Activated CD4-positive, alpha-beta T cell treated with anti-CD3 and anti-CD28 coated beads for 36 hours (primary cell): Measurements from ENCODE around the gene MLLT1. TPM values are rescaled to one million over a fixed set of nuclear protein-coding genes. Genes with fewer than 3 reads are reported as not detected.

Experiments used
- total RNA-seq, 2 experiments: library from RNA; stranded (reverse); gene quantifications; one replicate each; pipeline ENCODE4 v1.2.3, GENCODE V29; 2021

The MLLT1 gene
- total RNA-seq, 2 experiments from 2014 or later: 45.0 to 46.6 TPM

Other genes starting within 250 kb of the MLLT1 start
- 1 to 10 TPM; 8.6 to 8.9 TPM for gene RFX2, start 169.5 kb downstream of the MLLT1 start, total RNA-seq
- not detected for gene ACSBG2, start 144.3 kb downstream of the MLLT1 start, total RNA-seq
- gene ACER1, start 53.6 kb upstream of the MLLT1 start, total RNA-seq: not detected
- gene CLPP, start 81.6 kb upstream of the MLLT1 start, total RNA-seq: 100 to 1,000 TPM; 197 to 245 TPM
- 10 to 100 TPM; 22.8 to 44.7 TPM for gene ALKBH7, start 92.8 kb upstream of the MLLT1 start, total RNA-seq
- gene PSPN, start 96.0 kb upstream of the MLLT1 start, total RNA-seq: 1 to 10 TPM; 1.4 to 1.8 TPM
- 10 to 100 TPM; 60.9 to 78.5 TPM for gene GTF2F1, start 113.2 kb upstream of the MLLT1 start, total RNA-seq
- 100 to 1,000 TPM; 363 to 380 TPM for gene KHSRP, start 144.8 kb upstream of the MLLT1 start, total RNA-seq
- under 1 TPM; 0.46 to 0.64 TPM for gene SLC25A41, start 153.8 kb upstream of the MLLT1 start, total RNA-seq
- 10 to 100 TPM; 18.6 to 19.2 TPM for gene SLC25A23, start 179.8 kb upstream of the MLLT1 start, total RNA-seq
- gene CRB3, start 184.3 kb upstream of the MLLT1 start, total RNA-seq: 1 to 10 TPM; 1.2 to 1.8 TPM
- gene DENND1C, start 201.8 kb upstream of the MLLT1 start, total RNA-seq: 10 to 100 TPM; 49.5 to 56.3 TPM
- gene TUBB4A, start 222.3 kb upstream of the MLLT1 start, total RNA-seq: 1 to 10 TPM; 4.8 to 5.1 TPM